Fibroblast of villous mesenchyme (primary cell): Measurements from ENCODE around the gene NDEL1. TPM values are rescaled to one million over a fixed set of nuclear protein-coding genes. Genes with fewer than 3 reads are reported as not detected.

Experiments
- DNase-seq: peaks from one replicate; pipeline ENCODE4 v3.0.0-alpha.2; 2010; ENCODE audit warnings: low read depth
- H3K4me3 ChIP-seq: 2 replicates; pipeline ENCODE4 v1.5.1; 2011; ENCODE audit warnings: low read depth, mild to moderate bottlenecking, low read length
- total RNA-seq: library from RNA; depleted of rRNA; stranded (reverse); fragments of >200 nt; gene quantifications from 2 replicates; pipeline ENCODE4 v1.2.3, GENCODE V29; 2012
- TF ChIP-seq, protein P1 (sequence below): IDR thresholded peaks from 2 replicates; pipeline ENCODE4 v1.5.1; 2012; ENCODE audit warnings: low read depth, mild to moderate bottlenecking, low read length; ENCODE audit not compliant: insufficient read depth

The NDEL1 gene
- total RNA-seq, 1 donor = 87.7 TPM

DNA sequence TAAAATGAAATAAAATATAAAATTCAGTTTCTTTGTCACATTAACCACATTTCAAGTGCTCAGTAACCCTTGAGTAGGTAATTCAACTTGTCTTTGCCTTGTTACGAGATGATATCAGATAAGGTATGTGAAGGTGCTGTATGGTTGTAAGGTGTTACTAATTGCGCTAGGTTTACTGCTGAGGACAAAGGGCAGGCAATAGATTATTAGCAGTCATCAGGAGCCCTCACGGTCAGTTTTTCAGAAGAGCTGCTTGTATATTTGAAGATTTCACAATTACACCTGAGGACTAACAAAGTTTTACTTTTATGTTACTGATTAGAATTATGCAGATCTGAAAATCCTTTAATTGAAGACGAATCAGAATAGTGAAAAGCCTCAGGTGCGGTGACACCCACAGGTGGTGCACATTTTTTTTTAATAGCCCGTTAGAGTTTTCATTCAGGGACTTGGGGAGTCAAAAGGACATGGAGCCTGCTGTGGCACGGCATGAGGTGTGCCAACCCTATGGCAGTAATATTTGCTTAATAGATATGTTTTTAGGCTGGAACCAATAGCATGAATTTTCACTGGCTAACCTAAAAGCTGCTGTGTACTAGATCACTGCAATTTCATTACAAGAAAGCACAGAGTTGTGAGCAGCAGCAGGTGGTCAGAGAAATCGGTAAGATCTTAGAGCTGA is 16.4 kb downstream of the NDEL1 start:
- DNase-seq = no peak
- TF ChIP-seq, protein P1, sequence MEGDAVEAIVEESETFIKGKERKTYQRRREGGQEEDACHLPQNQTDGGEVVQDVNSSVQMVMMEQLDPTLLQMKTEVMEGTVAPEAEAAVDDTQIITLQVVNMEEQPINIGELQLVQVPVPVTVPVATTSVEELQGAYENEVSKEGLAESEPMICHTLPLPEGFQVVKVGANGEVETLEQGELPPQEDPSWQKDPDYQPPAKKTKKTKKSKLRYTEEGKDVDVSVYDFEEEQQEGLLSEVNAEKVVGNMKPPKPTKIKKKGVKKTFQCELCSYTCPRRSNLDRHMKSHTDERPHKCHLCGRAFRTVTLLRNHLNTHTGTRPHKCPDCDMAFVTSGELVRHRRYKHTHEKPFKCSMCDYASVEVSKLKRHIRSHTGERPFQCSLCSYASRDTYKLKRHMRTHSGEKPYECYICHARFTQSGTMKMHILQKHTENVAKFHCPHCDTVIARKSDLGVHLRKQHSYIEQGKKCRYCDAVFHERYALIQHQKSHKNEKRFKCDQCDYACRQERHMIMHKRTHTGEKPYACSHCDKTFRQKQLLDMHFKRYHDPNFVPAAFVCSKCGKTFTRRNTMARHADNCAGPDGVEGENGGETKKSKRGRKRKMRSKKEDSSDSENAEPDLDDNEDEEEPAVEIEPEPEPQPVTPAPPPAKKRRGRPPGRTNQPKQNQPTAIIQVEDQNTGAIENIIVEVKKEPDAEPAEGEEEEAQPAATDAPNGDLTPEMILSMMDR = no peak
- no peak overlapping the region for H3K4me3 ChIP-seq

DNA sequence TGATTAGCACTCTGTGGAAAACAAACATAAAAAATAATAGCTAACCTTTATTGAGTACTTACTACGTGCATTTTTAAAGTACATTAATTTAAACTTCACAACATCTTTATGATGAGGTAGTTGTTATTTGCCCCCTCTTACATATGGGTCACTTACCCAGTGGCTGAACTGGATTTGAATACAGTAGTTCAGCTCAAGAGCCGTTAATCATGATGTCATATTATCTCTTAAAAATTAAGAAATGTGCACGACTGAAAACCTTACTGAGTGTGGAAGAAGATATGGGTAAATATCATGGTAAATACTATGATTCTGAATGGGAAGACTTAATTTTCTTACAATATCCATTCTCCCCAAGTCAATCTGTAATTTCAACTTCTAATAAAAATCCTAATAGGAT is 17.6 kb downstream of the NDEL1 start:
- no peak for DNase-seq
- TF ChIP-seq, protein P1 = no peak

GRCh38 chr17:8455665-8456209 is 20.1 kb downstream of the NDEL1 start:
- no peak for DNase-seq
- H3K4me3 ChIP-seq = no peak overlapping the region
- TF ChIP-seq, protein P1 = no peak

More for the DNA sequence above, 17.6 kb downstream of the NDEL1 start:
- no peak overlapping the region for H3K4me3 ChIP-seq

DNA sequence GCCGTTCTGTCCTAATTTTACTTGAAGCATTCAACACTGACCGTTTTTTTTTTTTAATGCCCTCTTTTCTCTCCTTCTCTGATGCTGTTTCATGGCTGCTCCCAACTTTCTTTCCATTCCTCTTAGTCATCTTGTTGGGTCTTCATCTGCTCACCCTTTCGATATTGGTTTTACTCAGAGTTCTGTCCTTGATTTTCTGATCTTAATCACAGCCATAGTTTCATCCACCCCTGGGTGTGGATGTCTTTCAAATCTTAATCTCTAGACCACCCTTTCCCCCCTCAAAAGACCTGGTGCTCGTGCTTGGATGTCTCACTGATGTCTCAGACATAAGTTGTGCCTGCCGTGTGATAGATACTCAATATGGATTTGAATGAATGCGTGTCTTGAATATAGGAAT is 22.4 kb downstream of the NDEL1 start:
- TF ChIP-seq, protein P1 = no peak
- no peak for DNase-seq

GRCh38 chr17:8459107-8459506 is 23.4 kb downstream of the NDEL1 start:
- TF ChIP-seq, protein P1 = no peak
- DNase-seq = no peak
- no peak overlapping the region for H3K4me3 ChIP-seq

More for the DNA sequence above, 22.4 kb downstream of the NDEL1 start:
- H3K4me3 ChIP-seq = no peak overlapping the region

GRCh38 chr17:8459831-8460230 is 24.1 kb downstream of the NDEL1 start:
- DNase-seq = no peak
- no peak overlapping the region for H3K4me3 ChIP-seq
- TF ChIP-seq, protein P1 = no peak
